Common myeloid progenitor, CD34-positive (primary cell): ENCODE data around the gene FN1.

Source experiments
- CTCF ChIA-PET: fragments of 350-600 bp; sonication (Branson Sonifier 250); formaldehyde crosslinking; loops from one replicate; lab custom pipeline; 2021; ENCODE audit warnings: antibody characterized with exemption; lab: Charles Lee
- POLR2A ChIA-PET: fragments of 350-600 bp; sonication (Branson Sonifier 250); formaldehyde crosslinking; loops from one replicate; lab custom pipeline; 2021; ENCODE audit warnings: antibody characterized with exemption; lab: Charles Lee
- DNase-seq, 3 donors: peaks; one replicate each; pipeline versions ENCODE4 v3.0.0 to v3.0.0-alpha.2; 2013
- H3K27ac ChIP-seq, 2 experiments: 1 replicate in 1 of 2; 2 replicates in 1 of 2; pipeline ENCODE4 v1.7.0; 2013; ENCODE audit warnings: inconsistent platforms in 2 of 2, low read length in 2 of 2, mild to moderate bottlenecking in 2 of 2, low read depth in 1 of 2, moderate library complexity in 1 of 2; ENCODE audit not compliant: severe bottlenecking in 2 of 2, insufficient read depth in 1 of 2, poor library complexity in 1 of 2
- H3K27me3 ChIP-seq, 5 experiments: replicated peaks in 2 of 5; 1 replicate in 3 of 5; 2 replicates in 2 of 5; pipeline versions ENCODE4 v1.6.1 to v1.7.0; 2013; ENCODE audit warnings: low read length in 4 of 5, mild to moderate bottlenecking in 2 of 5, moderate library complexity in 2 of 5, inconsistent platforms in 1 of 5; ENCODE audit not compliant: insufficient read depth in 5 of 5, control insufficient read depth in 4 of 5
- H3K36me3 ChIP-seq, 4 experiments: 1 replicate in 2 of 4; 2 replicates in 2 of 4; pipeline versions ENCODE4 v1.6.1 to v1.7.0; 2013; ENCODE audit warnings: low read length in 3 of 4, control low read depth in 1 of 4, mild to moderate bottlenecking in 1 of 4; ENCODE audit not compliant: control insufficient read depth in 4 of 4, insufficient read depth in 4 of 4
- H3K4me1 ChIP-seq, 4 experiments: 1 replicate in 3 of 4; 2 replicates in 1 of 4; pipeline versions ENCODE4 v1.6.1 to v1.7.1; 2013; ENCODE audit warnings: low read length in 3 of 4, mild to moderate bottlenecking in 3 of 4, control low read depth in 1 of 4, inconsistent platforms in 1 of 4, moderate library complexity in 1 of 4; ENCODE audit not compliant: control insufficient read depth in 4 of 4, insufficient read depth in 4 of 4; ENCODE audit errors: control extremely low read depth in 1 of 4
- H3K4me3 ChIP-seq, 7 experiments: 1 replicate in 4 of 7; 2 replicates in 3 of 7; pipeline versions ENCODE4 v1.5.1 to v1.7.0; 2013; ENCODE audit warnings: mild to moderate bottlenecking in 7 of 7, low read length in 6 of 7, moderate library complexity in 6 of 7, inconsistent platforms in 2 of 7, low read depth in 2 of 7, control low read depth in 1 of 7; ENCODE audit not compliant: insufficient read depth in 4 of 7, control insufficient read depth in 1 of 7; ENCODE audit errors: extremely low read depth in 1 of 7
- H3K9me3 ChIP-seq, 5 experiments: 1 replicate in 4 of 5; 2 replicates in 1 of 5; pipeline versions ENCODE4 v1.6.1 to v1.7.1; 2013; ENCODE audit warnings: low read length in 4 of 5, mild to moderate bottlenecking in 2 of 5, inconsistent platforms in 1 of 5, low read depth in 1 of 5, moderate library complexity in 1 of 5; ENCODE audit not compliant: control insufficient read depth in 4 of 5, insufficient read depth in 2 of 5; ENCODE audit errors: control extremely low read depth in 1 of 5
- WGBS: methylation state at CpG from one replicate; pipeline ENCODE4 v1.1.5; 2013; ENCODE audit not compliant: insufficient coverage; 5-methylcytosine and 5-hydroxymethylcytosine counted together

FN1 gene

DNA sequence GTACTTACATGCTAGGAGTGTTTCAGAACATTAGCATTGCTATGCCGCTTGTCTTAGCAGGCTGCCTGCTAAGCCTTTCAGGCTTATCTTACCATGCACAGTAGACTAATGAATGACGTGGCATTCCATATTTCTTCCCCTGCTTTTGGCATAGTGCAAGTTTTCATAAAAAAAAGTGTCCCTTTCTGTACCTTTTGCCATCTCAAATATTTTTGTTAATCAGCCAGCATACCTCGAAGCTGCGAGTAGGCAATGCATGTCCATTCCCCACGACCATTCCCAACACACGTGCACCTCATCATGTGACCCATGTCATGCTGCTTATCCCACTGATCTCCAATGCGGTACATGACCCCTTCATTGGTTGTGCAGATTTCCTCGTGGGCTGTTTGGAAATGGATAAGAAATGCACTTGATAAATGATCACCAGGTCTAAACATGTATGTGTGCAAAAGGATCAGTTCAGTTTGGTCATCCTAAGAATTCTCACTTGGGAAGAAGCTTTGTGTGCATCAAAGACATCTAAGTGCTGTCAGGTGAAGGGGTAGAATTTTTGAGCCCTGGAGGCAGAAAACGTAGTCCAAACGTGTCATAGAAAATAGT lies 13.9 kb downstream of the FN1 start:
- POLR2A ChIA-PET = interaction anchor here (0.6 kb wide), 2 partner anchors 44 to 115 kb away, joined by 3 read pairs; no protein-coding TSS in a partner anchor
- Histone ChIP-seq H3K36me3 (no peaks in the 10 kb centered on the region), H3K9me3 (peaks cover 0 to 3% (median 0%) of the 10 kb centered on the region in 5 experiments), H3K27ac (no peak overlapping the region), H3K27me3 (peaks cover 2 to 31% (median 9%) of the 10 kb centered on the region in 5 experiments), H3K4me1 (no peaks in the 10 kb centered on the region), H3K4me3 (no peak overlapping the region)
- WGBS = 88% methylated on average over 6 of the region's 10 CpGs
- DNase-seq = no peak
- CTCF ChIA-PET = no interaction called here

DNA sequence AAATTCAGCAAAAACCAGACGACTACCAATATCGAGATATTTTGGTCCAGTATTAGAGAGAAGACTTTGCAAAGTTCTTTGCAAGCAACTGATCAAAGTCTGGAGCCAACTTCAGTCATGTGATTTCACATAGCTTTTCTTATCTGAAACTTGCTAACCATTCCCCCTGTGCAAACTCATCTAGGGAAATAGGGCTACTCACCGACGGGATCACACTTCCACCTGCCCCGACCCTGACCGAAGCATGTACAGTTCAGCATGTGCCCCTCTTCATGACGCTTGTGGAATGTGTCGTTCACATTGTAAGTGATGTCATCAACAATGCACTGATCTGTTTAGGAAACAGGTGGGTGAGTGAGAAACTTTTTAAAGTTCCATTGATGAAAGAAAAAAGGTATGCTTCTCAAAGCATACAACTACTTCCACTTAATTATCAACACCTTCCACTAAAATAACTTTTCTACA lies 15.4 kb downstream of the FN1 start:
- Histone ChIP-seq H3K4me1 (no peaks in the 10 kb centered on the region), H3K4me3 (no peak overlapping the region), H3K36me3 (no peaks in the 10 kb centered on the region), H3K27ac (no peak overlapping the region), H3K27me3 (peaks cover 2 to 28% (median 9%) of the 10 kb centered on the region in 5 experiments), H3K9me3 (peaks cover 0 to 1% (median 0%) of the 10 kb centered on the region in 5 experiments)
- CTCF ChIA-PET = no interaction called here
- POLR2A ChIA-PET = no interaction called here
- DNase-seq = no peak
- WGBS = 95% methylated on average over 6 of the region's 8 CpGs

- ChIA-PET POLR2A (no interaction called here), CTCF (no interaction called here)
- Histone ChIP-seq H3K4me1 (no peaks in the 10 kb centered on the region), H3K9me3 (peaks cover 0 to 1% (median 0%) of the 10 kb centered on the region in 5 experiments), H3K4me3 (no peak overlapping the region), H3K36me3 (no peaks in the 10 kb centered on the region), H3K27me3 (peaks cover 2 to 25% (median 9%) of the 10 kb centered on the region in 5 experiments), H3K27ac (no peak overlapping the region)
- no peak for DNase-seq
- WGBS = 96% methylated on average over 4 of the region's 7 CpGs
Observed at GRCh38 chr2:215419769-215420470, 15.9 kb downstream of the FN1 start.

GRCh38 chr2:215419113-215419512 lies 16.8 kb downstream of the FN1 start:
- Histone ChIP-seq H3K27me3 (peaks cover 2 to 19% (median 9%) of the 10 kb centered on the region in 5 experiments), H3K4me3 (no peak overlapping the region), H3K9me3 (peaks cover 0 to 1% (median 0%) of the 10 kb centered on the region in 5 experiments), H3K4me1 (no peaks in the 10 kb centered on the region), H3K36me3 (no peaks in the 10 kb centered on the region), H3K27ac (no peak overlapping the region)
- ChIA-PET CTCF (no interaction called here), POLR2A (no interaction called here)
- WGBS = 86% methylated on average over 1 of the region's 3 CpGs
- DNase-seq = no peak

GRCh38 chr2:215418064-215418963 lies 17.6 kb downstream of the FN1 start:
- H3K4me3 ChIP-seq = no peak overlapping the region
- WGBS = 95% methylated on average over 2 of the region's 3 CpGs
- no peaks in the 10 kb centered on the region for H3K36me3 ChIP-seq
- H3K27ac ChIP-seq = no peak overlapping the region
- ChIA-PET CTCF (no interaction called here), POLR2A (no interaction called here)
- H3K27me3 ChIP-seq = peaks cover 0 to 14% (median 5%) of the 10 kb centered on the region in 5 experiments
- H3K9me3 ChIP-seq = peaks cover 0 to 1% (median 0%) of the 10 kb centered on the region in 5 experiments
- H3K4me1 ChIP-seq = no peaks in the 10 kb centered on the region
- no peak for DNase-seq

DNA sequence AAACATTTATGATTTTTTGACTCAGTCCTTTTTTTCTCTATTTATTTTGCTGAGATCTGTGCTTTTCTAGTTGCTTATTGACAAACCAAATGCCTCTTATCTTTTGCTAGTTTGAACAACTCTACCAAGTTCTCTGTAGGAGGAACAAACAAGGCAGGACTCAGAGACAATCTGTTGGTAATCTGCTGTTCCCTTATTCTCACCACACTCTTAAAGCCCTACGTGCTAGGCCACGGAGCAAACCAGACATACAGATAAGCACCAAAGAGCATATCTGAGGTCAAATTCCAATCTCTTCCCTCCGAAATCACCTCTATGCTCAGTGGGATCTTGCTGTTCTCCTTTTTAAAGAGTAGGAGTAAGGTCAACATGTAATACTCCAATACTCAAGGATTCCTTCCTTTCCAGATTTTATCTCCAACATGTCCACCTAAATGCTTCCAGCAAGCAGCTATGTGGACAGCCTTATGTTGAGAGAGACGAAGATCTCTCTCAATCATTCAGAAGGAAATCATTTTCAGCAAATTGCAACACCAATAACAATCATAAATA lies 18.4 kb downstream of the FN1 start:
- Histone ChIP-seq H3K9me3 (peaks cover 0 to 1% (median 0%) of the 10 kb centered on the region in 5 experiments), H3K27me3 (peaks cover 0 to 8% (median 3%) of the 10 kb centered on the region in 5 experiments), H3K27ac (no peak overlapping the region), H3K4me3 (no peak overlapping the region), H3K36me3 (no peaks in the 10 kb centered on the region), H3K4me1 (no peaks in the 10 kb centered on the region)
- DNase-seq = no peak
- ChIA-PET POLR2A (no interaction called here), CTCF (no interaction called here)
- WGBS = 88% methylated on average over 3 of the region's 4 CpGs
